Measurements from ENCODE around the gene ACOT11. TPM values are rescaled to one million over a fixed set of nuclear protein-coding genes. Genes with fewer than 3 reads are reported as not detected.

The ACOT11 gene
- total and polyA plus RNA-seq, 2 of the 4 experiments (the other 2 are of a cell fraction) = 2.5 to 2.7 TPM

GRCh38 chr1:54506594-54506993 lies 41.4 kb upstream of the ACOT11 start:
- H3K4ac ChIP-seq (ENCODE audit: low read depth, low read length) = no peak overlapping the region
- peaks cover 10% of the 10 kb centered on the region; the same call in 1 of the 2 replicates for H3K27me3 ChIP-seq (ENCODE audit: control insufficient read depth, insufficient read depth, low read length)
- DNase-seq = peak; percentile 43
- H4K5ac ChIP-seq (ENCODE audit: low read depth, low read length) = no peak overlapping the region
- H3K27ac ChIP-seq (ENCODE audit: insufficient read depth, low read length) = no peak overlapping the region
- H3K9me3 ChIP-seq (ENCODE audit: control insufficient read depth, insufficient read depth, low read length) = peaks cover 5% of the 10 kb centered on the region; the same call in 1 of the 2 replicates
- no peak overlapping the region; the same call in 1 of the 2 replicates for H4K91ac ChIP-seq (ENCODE audit: insufficient read depth, low read depth, low read length)
- intact Hi-C loops (cut with micrococcal nuclease) = no loop called here
- H3K79me1 ChIP-seq (ENCODE audit: low read depth in 1 of 2, low read length in 2 of 2) = no peaks in the 10 kb centered on the region
- H2AK5ac ChIP-seq (ENCODE audit: low read depth, low read length) = no peak overlapping the region
- BruUV-seq (replicated peaks) = no TSS peak
- peak; percentile 96 for ATAC-seq (ENCODE audit: low read depth)
- ChIA-PET CTCF (interaction anchor here (1.1 kb wide), 1 partner anchor 17 kb away, joined by 4 read pairs; no protein-coding TSS in a partner anchor), POLR2A (ENCODE audit: unreplicated experiment) (interaction anchor here (0.6 kb wide), 1 partner anchor 32 kb away, joined by 4 read pairs; no protein-coding TSS in a partner anchor)
- no peak overlapping the region for H3K4me3 ChIP-seq (ENCODE audit: insufficient read depth, low read depth, low read length)
- no peaks in the 10 kb centered on the region for H3K9me1 ChIP-seq (ENCODE audit: insufficient read depth, low read length)
- no peak overlapping the region for H2BK20ac ChIP-seq (ENCODE audit: low read depth, low read length)
- H3K9ac ChIP-seq (ENCODE audit: low read depth, low read length) = no peak overlapping the region
- H2AFZ ChIP-seq (replicated peaks; ENCODE audit: low read length, poor library complexity) = peak overlapping the region; percentile 88
- no peak overlapping the region for H2BK15ac ChIP-seq (ENCODE audit: low read depth, low read length)
- H3K4me1 ChIP-seq (ENCODE audit: control insufficient read depth, insufficient read depth, low read length) = peaks cover 7% of the 10 kb centered on the region
- H2BK120ac ChIP-seq (ENCODE audit: low read depth, low read length) = no peak overlapping the region
- no peak overlapping the region for H3K18ac ChIP-seq (ENCODE audit: low read depth, low read length)
- no peak overlapping the region for H3K23ac ChIP-seq (ENCODE audit: low read depth, low read length)
- WGBS, 2 experiments (ENCODE audit: extremely low coverage in 2 of 2, insufficient read length in 1 of 2) = 56% methylated on average over 4 of the region's 6 CpGs; no CpG with 5 or more reads in 1 of the 2 experiments
- 0 out of 2 replicates have a peak overlapping the region, but pooled peaks have one; percentile 22 for H3K14ac ChIP-seq (replicated peaks; ENCODE audit: low read depth, low read length)
- H3K56ac ChIP-seq (ENCODE audit: extremely low read depth, insufficient read depth, low read length) = no peak overlapping the region
- TF ChIP-seq RAD21 (IDR thresholded peaks at IDR 0.05; ENCODE audit: low read length) (peak; percentile 8; the same call in 1 of the 2 replicates), FOS (IDR thresholded peaks at IDR 0.05; ENCODE audit: low read depth, low read length) (no peak), CEBPB (IDR thresholded peaks at IDR 0.05; ENCODE audit: low read depth, low read length) (no peak), SMC3 (IDR thresholded peaks at IDR 0.05; ENCODE audit: low read depth, low read length) (no peak), MXI1 (IDR thresholded peaks at IDR 0.05; ENCODE audit: borderline replicate concordance, low read depth, low read length) (no peak), CTCF (conservative IDR thresholded peaks at IDR 0.05; ENCODE audit: low read depth, low read length) (no peak), MAFK (IDR thresholded peaks at IDR 0.05; ENCODE audit: low read depth, low read length) (no peak), MAZ (IDR thresholded peaks at IDR 0.05; ENCODE audit: borderline replicate concordance, low read depth, low read length) (no peak), BHLHE40 (IDR thresholded peaks at IDR 0.05; ENCODE audit: low read depth, low read length) (no peak)
- H3K36me3 ChIP-seq (ENCODE audit: control insufficient read depth, insufficient read depth, low read length) = no peaks in the 10 kb centered on the region
- no peak overlapping the region for H2BK5ac ChIP-seq (ENCODE audit: low read depth, low read length, poor library complexity, severe bottlenecking)
- dilution Hi-C loops (cut with HindIII; ENCODE audit: low sequenced_read_pairs, unreplicated experiment) = no loop called here
- no peaks in the 10 kb centered on the region for H4K20me1 ChIP-seq (ENCODE audit: insufficient read depth, low read length)
- no peak overlapping the region for H2AK9ac ChIP-seq (replicated peaks; ENCODE audit: low read depth, low read length, poor library complexity)
- peak overlapping the region; percentile 27 to 35; a peak in 3 of 4 replicates for H4K8ac ChIP-seq (ENCODE audit: low read depth in 2 of 2, low read length in 2 of 2)
- in situ Hi-C loops (cut with MboI; ENCODE audit: low sequenced_read_pairs) = no loop called here
- no peak overlapping the region for H3K4me2 ChIP-seq (ENCODE audit: low read depth, low read length)
